GM18526 (cell line): Measurements from ENCODE around the gene PGM1.

Experiments used
- POLR2A ChIP-seq: IDR thresholded peaks from 3 replicates; pipeline ENCODE4 v1.6.1; 2011; ENCODE audit not compliant: insufficient read length; ENCODE audit errors: extremely low read depth

PGM1 gene

DNA sequence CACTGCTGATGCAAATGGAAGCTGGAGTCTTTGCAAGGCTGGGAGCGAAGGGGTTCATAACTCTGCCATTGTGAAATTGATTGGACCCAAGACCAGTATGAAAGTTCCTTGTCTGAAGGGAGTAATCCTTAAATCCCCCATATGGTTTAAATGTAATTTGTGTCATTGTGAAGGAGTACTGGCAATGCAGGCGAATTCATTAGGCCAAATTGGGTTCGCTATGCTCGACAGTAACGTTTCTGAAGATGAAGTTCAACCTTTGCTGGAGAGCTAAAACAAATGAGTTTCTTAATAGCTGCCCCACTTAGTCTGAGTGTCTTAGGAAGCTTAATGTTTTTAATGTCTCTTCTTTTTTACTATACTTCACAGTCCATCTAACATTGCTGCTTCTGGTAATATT, 27.5 kb downstream of the PGM1 start:
- TF ChIP-seq POLR2A = no peak

DNA sequence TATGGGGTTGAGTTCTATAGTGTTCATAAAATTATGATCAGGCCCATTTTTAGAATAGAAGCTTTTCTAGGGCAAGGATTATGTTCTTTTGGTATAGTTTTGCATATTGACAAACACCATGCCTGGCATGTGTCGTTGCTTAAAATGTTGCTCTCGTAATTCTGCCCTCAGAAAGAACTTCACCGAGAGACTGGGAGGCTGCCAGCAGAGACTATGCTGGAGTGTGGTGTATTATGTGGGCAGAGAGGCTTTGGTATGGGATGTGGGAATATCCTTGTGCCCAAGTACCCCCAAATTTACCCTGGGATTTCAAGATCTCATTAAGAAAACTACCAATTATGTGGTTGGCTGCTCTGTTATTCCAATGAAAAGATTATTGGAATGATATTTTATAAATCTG, 27.9 kb downstream of the PGM1 start:
- no peak for TF ChIP-seq POLR2A

DNA sequence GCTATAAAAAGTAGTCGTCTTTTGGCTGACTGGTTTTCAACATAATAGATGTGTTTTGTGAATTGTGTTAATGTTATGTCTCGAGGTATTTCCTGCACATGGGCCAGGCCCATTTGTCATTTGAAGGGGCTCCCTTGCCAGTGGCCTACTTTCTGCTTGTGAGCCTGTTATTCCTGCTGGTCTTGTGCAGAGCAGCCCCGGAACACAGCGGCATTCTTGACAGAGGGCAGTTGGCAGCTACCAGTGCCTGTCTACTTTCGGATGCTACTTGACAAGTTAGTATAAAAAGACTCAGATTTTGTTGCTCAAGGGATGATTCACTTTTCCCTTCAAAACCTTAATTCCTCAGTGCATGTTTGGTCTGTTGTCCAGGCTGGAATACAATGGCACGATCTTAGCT, 28.5 kb downstream of the PGM1 start:
- no peak for TF ChIP-seq POLR2A

DNA sequence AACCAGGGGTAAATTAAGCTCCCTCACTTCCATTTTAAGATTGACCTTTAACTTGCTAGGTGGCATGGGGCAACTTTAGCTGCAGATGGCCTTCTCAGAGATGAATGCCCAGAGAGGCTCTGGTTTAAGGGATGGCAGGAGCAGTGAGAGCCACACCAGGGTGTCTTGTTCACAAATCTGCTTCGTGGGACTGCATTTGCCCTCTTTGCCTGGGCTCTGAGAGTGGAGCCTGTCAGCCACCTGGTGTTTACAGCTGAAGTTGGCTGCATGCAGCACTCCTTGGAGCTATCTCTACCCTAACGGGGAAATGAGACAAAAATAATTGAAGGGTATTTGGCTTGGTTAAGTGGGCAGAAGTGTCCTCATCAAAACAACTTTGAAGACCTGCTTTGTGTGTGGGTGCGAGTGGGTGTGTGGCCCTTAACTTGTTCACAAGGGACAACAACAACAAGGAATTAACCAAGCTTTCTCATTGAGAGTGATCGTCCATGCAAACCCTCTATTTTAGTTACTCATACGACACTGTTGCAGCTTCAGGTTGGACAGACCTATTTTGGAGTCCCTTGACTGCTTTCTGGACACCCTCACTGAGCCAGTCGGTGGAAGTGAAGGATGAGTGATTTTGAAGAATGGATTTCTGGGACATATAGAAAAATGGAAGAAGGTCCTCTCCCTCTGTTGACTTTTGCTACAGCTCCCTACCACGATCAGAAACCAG, 29.8 kb downstream of the PGM1 start:
- no peak for TF ChIP-seq POLR2A

DNA sequence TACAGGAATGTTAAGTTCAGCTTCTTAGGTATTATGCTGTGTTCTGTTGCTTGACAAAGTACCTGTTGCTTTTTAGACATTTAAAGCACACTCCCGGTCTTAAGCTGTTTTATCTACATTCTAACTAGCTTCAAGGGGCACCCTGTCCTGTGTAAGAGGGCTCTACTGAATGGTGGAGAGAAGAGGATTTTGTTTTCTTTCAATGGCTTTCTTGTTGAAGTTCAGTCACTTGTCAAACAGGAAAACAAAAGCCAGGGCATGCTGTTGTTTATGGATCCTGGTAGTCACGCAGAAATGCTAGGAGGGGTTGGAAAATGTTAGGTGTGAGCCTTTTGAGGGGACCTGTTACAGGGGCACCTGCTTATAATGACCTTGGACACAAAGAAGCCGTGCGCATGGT, 30.7 kb downstream of the PGM1 start:
- TF ChIP-seq POLR2A = no peak

DNA sequence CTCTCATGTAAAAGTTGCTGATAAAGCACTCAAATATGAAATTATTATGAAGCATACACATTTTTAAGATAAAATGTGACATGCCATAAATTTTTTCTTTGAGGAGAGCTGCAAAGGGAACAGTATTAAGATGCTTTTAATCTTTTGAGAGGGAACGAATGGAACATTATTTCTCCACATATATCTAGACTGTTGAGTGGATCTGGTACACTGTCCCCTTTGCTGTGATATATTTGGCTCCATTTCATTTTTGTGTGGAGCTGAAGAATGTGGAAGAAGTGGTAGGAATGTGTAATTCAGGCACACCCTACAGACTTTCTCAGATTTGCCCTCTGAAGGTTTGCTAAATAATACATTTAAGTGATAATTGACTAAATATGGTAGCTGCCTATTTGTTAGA, 31.7 kb downstream of the PGM1 start:
- TF ChIP-seq POLR2A = no peak

DNA sequence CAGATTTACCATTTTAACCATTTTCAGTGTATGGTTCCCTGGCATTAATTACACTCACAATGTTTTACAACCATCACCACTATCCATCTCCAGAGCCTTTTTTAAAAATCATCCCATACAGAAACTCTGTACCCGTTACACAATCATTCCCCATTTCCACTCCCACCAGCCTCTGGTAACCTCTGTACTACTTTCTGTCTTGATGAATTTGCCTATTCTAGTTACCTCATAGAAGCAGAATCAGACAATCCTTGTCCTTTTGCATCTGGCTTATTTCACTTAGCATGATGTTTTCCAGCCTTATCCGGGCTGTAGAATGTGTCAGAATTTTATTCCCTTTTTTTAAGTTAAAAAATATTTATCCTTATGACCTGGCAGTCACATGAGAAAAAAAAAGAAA, 33.0 kb downstream of the PGM1 start:
- no peak for TF ChIP-seq POLR2A

DNA sequence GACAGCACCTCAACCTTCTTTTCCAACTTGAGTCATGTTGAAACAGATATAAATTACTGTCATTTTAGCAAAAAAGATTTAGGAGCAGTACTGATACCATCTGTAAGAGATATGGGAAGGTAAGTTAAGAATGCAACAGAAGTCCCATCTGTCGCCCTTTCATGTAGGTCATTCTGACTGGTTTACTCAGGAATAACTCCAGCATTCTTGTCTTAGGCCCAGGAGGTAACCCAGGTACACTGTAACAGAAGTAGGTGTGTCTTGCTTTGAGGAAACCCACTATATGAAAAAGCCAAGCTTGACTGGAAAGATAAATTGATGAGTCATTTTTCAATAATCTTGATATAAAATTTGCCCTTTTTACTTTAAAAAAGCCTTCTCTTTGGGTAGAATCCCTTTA, 35.4 kb downstream of the PGM1 start:
- no peak for TF ChIP-seq POLR2A

DNA sequence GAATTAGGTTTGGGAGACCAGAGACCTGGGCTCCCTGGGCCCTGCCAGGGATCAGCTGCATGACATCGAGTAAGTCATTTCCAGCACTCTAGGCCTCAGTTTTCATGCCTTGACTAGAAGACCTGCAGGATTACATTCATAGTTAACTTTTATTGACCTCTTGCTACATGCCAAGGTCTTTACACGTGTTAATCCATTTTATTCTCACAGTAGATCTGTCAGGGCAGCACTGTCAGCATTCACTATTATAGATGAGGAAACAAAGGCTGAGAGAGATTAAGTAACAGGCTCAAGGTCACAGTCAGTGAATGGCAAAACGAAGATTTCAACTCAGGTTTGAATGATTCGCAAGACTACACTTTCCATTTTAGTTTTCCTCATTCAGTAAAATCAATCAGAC, 37.0 kb downstream of the PGM1 start:
- no peak for TF ChIP-seq POLR2A

DNA sequence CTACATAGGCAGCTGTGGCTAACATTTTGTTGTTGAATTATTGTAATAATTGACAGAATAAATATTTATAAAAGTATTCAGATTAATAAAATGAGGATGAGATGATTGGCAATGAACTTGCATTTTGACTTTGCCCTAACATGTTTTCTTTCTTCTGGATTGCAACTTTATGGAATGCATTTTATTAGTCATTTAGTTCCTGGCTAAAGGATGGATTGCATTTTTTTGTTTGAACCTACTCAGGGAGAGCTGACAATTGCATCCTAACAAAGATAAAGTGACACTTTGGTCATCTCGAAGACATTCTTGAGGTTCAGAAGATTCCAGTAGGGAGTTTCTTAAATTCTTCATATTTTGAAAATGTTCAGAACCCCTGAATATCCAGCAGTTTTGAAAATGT, 37.5 kb downstream of the PGM1 start:
- no peak for TF ChIP-seq POLR2A

DNA sequence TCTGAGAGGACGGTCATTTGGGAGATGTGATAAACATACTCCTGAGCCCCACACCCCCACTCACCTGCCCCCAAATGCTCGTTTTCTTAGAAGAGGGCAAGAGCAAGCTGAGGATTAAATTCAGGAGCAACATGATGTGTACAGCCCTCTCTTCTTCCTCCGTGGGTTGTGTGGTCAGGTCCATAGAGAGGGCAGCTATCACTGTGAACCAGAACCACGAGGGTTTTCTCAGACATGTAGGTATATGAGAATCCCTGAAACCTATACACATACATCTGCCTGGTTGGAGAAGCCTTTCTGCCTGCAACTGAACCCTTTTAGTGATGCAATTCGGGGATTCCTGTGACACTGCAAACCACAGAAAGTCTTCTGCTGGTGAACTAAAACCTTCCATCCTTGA, 38.9 kb downstream of the PGM1 start:
- no peak for TF ChIP-seq POLR2A

DNA sequence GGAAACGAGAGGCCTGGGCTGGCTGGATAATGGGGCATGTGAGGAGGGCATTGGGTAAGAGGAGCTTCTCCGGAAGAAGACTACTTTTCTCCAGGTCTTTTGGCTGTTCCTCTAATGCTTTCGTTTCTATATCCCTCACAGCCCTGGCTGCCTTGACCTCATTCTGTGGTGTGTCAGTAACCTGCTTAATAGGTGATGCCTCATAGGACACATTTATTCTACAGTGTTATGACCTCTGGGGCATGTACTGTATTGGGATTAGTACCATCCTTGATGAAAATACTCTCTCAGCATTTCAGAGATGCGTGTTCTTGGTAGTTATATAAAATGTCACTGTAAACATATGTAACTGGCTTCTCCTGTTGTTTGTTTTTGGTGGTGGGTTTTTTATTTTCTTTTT, 40.1 kb downstream of the PGM1 start:
- no peak for TF ChIP-seq POLR2A

DNA sequence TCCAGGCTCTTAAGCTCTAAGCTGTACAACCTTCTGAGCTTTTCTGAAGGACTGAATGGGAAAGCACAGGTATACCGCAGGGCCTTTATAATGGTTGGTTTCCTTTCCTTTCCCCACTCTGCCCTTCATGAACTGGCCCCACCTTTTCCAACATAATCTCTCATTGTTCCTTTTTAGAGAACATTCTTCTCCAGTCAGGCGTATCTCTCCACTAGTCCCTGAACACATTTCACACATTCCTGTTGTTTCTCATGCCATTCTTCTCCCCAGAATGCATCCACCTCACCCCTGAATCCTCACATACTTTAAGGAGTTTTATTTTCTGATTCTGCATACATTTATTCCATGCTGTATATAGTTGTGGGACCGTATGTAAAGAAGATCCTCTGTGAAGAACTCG, 41.3 kb downstream of the PGM1 start:
- TF ChIP-seq POLR2A = no peak

DNA sequence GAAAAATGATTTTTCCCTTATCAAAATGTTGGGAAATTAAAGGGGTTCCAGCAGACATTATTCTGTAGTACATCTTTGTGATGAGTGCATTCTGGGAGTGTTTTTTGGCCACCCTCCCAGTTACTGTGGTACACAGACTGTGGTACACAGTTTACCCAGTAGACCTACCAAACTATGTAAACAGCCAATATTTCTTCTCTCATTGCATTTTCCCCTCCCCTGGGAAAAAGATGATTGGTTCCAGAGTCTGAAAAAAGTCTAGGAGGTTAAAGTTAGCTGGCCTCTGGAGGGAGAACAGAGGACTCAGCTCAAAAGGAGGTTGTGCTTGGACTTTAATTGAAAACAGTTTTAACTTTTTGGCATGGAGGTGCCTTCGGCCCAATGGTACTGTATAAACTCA, 42.5 kb downstream of the PGM1 start:
- TF ChIP-seq POLR2A = no peak

DNA sequence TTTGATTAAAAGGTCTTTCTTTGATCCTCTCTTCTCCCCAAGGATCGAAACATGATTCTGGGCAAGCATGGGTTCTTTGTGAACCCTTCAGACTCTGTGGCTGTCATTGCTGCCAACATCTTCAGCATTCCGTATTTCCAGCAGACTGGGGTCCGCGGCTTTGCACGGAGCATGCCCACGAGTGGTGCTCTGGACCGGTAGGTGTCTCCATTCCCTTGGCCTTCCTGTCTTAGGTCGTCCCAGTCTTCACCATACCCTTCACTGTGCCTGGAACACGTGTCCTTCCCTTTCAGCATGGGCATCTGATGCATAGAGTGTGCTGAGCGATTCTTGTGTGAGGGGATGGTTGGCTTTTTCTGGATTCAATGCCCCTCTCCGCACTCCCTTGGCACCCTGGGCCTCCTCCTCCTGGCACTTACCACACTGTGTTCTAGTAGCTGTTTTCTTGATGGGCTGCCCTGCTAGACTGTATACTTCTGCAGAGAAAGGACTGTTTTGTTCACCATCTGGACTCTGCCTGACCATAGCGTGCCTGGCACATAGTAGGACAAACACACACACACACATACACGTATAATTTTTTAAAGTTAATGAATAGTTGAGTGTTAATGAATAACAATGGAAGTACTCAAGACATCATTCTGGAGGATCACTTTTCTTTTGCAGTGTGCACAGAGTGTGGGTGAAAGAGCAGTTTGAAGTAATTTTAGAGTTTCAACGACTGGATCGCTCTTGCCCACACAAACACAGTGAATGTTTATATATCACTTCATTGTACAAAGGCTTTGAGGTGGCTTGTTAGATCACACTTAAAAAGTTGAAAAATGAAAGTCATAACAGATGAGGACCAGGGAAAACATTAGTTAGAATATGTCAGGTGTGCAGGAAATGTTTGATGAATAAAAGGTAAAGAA, 43.2 kb downstream of the PGM1 start:
- TF ChIP-seq POLR2A = no peak

DNA sequence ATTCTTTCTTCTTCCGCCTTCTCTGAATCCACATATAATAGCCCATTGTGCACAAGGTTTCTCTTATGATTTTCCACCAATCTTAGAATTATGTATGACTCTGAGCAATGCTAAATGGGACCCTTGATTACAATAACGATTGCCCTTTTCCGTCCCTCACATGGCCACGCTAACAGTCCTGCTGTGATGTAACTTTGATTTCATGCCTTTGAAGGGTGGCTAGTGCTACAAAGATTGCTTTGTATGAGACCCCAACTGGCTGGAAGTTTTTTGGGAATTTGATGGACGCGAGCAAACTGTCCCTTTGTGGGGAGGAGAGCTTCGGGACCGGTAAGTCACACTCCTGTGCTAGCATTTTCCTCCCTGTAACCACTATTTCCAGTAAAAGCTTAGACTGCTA, 45.3 kb downstream of the PGM1 start:
- no peak for TF ChIP-seq POLR2A

DNA sequence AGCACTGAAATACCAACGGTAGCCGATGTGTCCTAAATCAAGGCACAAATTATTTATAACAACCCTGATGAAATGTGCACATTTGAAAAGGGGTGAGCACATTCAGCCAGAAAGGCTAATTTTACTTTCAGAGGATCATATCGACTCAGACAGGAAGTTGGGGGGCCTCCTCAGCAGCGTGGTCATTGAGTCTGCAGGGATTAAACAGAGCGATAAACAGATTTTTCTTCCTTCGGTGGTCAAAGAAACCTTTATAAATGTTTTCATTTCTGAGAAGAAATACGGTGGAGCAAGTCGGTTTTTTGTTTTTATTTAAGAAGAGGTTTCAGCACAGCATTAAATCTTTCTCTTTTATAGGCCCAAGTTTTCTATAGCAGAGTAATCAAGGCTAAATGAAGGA, 45.7 kb downstream of the PGM1 start:
- TF ChIP-seq POLR2A = no peak
